Measurements from ENCODE around the gene IGFBPL1. TPM values are rescaled to one million over a fixed set of nuclear protein-coding genes. Genes with fewer than 3 reads are reported as not detected.

The IGFBPL1 gene
- total and polyA plus RNA-seq, 2 of the 13 experiments (the other 11 are each of a cell fraction or from before 2014, with no cell fraction given), result 0.24 TPM; not detected in 1

GRCh38 chr9:38359297-38359653, 65.0 kb downstream of the IGFBPL1 start (continued):
- TF ChIP-seq ZNF800 (CRISPR knock-in tag; IDR thresholded peaks at IDR 0.05) (no peak), ZNF142 (CRISPR knock-in tag; IDR thresholded peaks at IDR 0.05) (no peak), RXRA (CRISPR knock-in tag; IDR thresholded peaks at IDR 0.05) (no peak), KLF12 (CRISPR knock-in tag; IDR thresholded peaks at IDR 0.05; ENCODE audit: borderline replicate concordance) (no peak), RBFOX2 (IDR thresholded peaks at IDR 0.05; ENCODE audit: low read depth, low read length) (no peak), ARNT (IDR thresholded peaks at IDR 0.05) (no peak), PCBP2 (optimal IDR thresholded peaks at IDR 0.05; ENCODE audit: low read depth, low read length, poor library complexity, severe bottlenecking) (no peak), ZBTB7B (CRISPR knock-in tag; IDR thresholded peaks at IDR 0.05) (no peak), TEF (CRISPR knock-in tag; IDR thresholded peaks at IDR 0.05) (no peak), ZNF607 (CRISPR knock-in tag; IDR thresholded peaks at IDR 0.05; ENCODE audit: borderline replicate concordance) (no peak), CCAR2 (optimal IDR thresholded peaks at IDR 0.05; ENCODE audit: low read depth, low read length) (no peak)
- TF ChIP-seq, protein P1, sequence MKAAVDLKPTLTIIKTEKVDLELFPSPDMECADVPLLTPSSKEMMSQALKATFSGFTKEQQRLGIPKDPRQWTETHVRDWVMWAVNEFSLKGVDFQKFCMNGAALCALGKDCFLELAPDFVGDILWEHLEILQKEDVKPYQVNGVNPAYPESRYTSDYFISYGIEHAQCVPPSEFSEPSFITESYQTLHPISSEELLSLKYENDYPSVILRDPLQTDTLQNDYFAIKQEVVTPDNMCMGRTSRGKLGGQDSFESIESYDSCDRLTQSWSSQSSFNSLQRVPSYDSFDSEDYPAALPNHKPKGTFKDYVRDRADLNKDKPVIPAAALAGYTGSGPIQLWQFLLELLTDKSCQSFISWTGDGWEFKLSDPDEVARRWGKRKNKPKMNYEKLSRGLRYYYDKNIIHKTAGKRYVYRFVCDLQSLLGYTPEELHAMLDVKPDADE (CRISPR knock-in tag; IDR thresholded peaks at IDR 0.05), result no peak
- TF ChIP-seq, protein P2, sequence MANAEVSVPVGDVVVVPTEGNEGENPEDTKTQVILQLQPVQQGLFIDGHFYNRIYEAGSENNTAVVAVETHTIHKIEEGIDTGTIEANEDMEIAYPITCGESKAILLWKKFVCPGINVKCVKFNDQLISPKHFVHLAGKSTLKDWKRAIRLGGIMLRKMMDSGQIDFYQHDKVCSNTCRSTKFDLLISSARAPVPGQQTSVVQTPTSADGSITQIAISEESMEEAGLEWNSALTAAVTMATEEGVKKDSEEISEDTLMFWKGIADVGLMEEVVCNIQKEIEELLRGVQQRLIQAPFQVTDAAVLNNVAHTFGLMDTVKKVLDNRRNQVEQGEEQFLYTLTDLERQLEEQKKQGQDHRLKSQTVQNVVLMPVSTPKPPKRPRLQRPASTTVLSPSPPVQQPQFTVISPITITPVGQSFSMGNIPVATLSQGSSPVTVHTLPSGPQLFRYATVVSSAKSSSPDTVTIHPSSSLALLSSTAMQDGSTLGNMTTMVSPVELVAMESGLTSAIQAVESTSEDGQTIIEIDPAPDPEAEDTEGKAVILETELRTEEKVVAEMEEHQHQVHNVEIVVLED (CRISPR knock-in tag; IDR thresholded peaks at IDR 0.05; ENCODE audit: borderline replicate concordance), result no peak

Measured in HepG2 (cell line).